ENCODE measurements around the gene EZR. TPM values are rescaled to one million over a fixed set of nuclear protein-coding genes. Genes with fewer than 3 reads are reported as not detected.

EZR gene
- total RNA-seq, 4 donors from 2014 or later, result 88.0 to 190 (median 177) TPM

DNA sequence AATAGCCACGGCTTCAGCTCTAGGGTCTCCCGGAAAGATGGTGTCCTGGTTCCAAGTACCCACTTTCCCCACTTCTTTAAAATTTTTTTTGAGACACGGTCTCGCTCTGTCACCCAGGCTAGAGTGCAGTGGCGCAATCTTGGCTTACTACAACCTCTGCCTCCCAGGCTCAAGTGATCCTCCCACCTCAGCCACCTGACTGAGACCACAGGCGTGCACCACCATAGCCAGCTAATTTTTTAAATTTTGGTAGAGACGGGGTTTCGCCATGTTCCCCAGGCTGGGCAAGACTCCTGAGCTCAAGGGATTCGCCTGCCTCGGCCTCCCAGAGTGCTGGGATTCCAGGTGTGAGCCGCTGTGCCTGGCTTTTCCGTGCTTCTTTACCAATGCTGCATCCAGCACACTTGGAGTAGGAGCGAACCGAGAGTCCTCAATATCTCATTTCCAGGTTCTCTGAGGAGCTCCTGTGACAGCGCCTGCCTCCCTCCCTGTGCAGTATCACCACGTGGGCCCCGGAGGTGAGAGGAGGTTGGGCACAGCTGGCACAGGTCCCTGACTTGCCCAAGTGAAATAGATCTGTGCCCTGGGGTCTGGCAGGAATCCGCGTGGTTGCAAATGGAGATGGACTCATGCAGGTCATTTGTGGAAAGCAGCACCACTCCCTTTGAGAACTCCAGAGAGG lies 37.3 kb downstream of the EZR start:
- WGBS, 2 donors (ENCODE audit: low coverage in 1 of 2), result 80 to 91% methylated on average over 2 to 10 of the region's 19 CpGs
- ATAC-seq, result no peak
- TF ChIP-seq EP300 (IDR thresholded peaks at IDR 0.05), result no peak
- no peak for TF ChIP-seq POLR2AphosphoS5 (IDR thresholded peaks at IDR 0.05)
- TF ChIP-seq POLR2A (IDR thresholded peaks at IDR 0.05), result no peak
- TF ChIP-seq, protein P1, sequence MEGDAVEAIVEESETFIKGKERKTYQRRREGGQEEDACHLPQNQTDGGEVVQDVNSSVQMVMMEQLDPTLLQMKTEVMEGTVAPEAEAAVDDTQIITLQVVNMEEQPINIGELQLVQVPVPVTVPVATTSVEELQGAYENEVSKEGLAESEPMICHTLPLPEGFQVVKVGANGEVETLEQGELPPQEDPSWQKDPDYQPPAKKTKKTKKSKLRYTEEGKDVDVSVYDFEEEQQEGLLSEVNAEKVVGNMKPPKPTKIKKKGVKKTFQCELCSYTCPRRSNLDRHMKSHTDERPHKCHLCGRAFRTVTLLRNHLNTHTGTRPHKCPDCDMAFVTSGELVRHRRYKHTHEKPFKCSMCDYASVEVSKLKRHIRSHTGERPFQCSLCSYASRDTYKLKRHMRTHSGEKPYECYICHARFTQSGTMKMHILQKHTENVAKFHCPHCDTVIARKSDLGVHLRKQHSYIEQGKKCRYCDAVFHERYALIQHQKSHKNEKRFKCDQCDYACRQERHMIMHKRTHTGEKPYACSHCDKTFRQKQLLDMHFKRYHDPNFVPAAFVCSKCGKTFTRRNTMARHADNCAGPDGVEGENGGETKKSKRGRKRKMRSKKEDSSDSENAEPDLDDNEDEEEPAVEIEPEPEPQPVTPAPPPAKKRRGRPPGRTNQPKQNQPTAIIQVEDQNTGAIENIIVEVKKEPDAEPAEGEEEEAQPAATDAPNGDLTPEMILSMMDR (IDR thresholded peaks at IDR 0.05), result no peak
- Histone ChIP-seq H3K27ac (no peak overlapping the region), H3K4me3 (no peak overlapping the region), H3K36me3 (peaks cover 8 to 100% of the 10 kb centered on the region in 2 donors), H3K9me3 (no peaks in the 10 kb centered on the region), H3K4me1 (no peaks in the 10 kb centered on the region), H3K27me3 (no peaks in the 10 kb centered on the region)

DNA sequence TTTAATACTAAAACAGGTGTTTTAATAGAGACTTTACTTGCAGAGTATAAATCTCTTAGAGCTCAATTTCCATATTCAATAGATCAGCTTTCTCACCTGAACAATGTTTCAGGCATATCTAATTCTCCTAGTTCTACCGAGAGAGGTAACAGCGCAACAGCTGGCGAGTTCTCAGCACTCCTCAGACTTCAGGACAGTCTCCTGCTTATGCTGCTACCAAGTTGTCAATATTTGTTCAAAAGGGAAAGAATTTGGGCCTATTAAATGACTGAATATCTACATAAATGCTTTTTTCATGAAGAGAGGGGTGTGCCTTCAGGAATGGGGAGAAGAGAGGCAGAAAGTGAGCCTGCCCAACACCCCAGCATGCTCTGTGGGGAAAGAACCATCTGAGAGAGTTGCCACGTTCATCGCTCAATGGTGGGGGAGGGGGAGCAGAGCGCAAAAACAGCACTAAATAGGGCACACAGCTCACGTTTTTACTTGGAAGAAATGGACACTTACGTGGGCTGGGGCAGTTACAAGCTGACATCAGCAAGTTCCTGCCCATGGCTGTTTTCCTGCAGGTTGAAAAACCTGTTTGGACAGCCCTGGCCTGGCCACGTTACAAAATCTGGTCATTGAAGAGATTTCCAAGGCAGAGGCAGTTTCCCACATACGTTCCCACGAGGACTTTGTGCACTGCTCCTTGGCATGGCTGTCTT lies 38.0 kb downstream of the EZR start:
- Histone ChIP-seq H3K27me3 (no peaks in the 10 kb centered on the region), H3K4me1 (no peaks in the 10 kb centered on the region), H3K4me3 (no peak overlapping the region), H3K27ac (no peak overlapping the region), H3K9me3 (no peaks in the 10 kb centered on the region), H3K36me3 (peaks cover 8 to 100% of the 10 kb centered on the region in 2 donors)
- WGBS, 2 donors (ENCODE audit: low coverage in 1 of 2), result 81 to 85% methylated on average over 7 to 9 of the region's 11 CpGs
- ATAC-seq, result no peak
- TF ChIP-seq EP300 (IDR thresholded peaks at IDR 0.05) (no peak), POLR2AphosphoS5 (IDR thresholded peaks at IDR 0.05) (no peak), POLR2A (IDR thresholded peaks at IDR 0.05) (no peak)
- TF ChIP-seq, protein P1 (IDR thresholded peaks at IDR 0.05), result no peak

DNA sequence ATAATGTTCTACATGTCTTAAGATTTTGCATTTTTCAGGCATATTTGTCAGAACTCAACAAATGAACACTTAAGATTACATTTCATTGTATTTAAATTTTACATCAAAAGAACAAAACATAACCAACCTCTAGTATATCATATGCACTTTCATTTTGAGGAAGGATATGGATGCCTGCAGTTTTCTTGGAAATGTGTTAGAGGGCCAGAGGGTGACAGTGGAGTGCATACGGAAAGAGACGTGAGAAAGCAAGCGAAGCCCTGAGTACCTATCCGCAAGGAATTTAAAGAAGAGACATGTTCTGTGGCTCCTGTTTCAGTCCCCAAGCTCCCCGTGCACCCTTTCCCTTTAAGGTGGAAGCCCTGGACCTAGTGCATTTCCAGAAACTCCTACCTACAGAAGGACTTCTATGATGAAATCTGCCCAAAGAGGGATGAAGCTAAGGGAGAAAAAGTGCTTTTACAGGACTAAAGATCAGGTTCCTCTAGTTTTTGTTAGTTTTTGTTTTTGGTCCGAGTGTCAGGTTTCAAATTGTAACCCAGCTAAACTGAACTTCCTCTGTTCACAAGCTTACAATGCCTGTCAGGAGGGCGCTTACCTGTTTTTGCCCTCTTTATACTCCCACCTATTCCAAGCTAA lies 38.8 kb downstream of the EZR start:
- TF ChIP-seq EP300 (IDR thresholded peaks at IDR 0.05), result no peak
- TF ChIP-seq POLR2A (IDR thresholded peaks at IDR 0.05), result no peak
- no peak for TF ChIP-seq POLR2AphosphoS5 (IDR thresholded peaks at IDR 0.05)
- TF ChIP-seq, protein P1 (IDR thresholded peaks at IDR 0.05), result no peak
- no peak overlapping the region for H3K4me3 ChIP-seq
- ATAC-seq, result no peak
- H3K36me3 ChIP-seq, result peaks cover 8 to 100% of the 10 kb centered on the region in 2 donors
- 88 to 93% methylated on average over 7 of the region's 7 CpGs for WGBS, 2 donors (ENCODE audit: low coverage in 1 of 2)
- no peak overlapping the region for H3K27ac ChIP-seq
- H3K4me1 ChIP-seq, result no peaks in the 10 kb centered on the region
- H3K27me3 ChIP-seq, result no peaks in the 10 kb centered on the region
- H3K9me3 ChIP-seq, result no peaks in the 10 kb centered on the region

DNA sequence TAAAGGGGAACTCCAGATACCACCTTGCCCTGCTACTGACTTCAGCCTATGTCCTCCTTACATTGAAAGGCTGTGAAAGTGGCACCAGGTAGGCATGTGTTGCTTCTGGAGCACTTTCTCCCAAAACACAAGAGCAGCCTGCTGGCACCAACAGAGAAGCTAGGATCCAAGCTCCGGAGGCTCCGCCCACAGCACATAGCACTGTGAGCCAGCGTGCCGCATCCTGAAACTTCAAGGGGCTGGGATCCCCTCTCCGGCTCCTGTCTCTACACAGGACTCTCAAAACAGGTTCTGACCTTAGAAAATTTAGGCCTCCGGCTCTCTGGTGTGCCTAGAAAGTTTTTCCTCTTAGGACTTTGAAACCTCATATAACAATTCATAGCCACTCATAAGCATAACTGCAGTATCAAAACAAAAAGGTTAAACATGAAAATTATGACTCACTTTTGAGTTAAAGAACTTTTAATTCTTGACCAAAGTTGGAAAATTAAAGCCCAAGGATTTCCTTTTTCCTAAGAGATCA lies 41.1 kb downstream of the EZR start:
- Histone ChIP-seq H3K4me1 (peaks cover 0 to 3% (median 0%) of the 10 kb centered on the region in 3 donors), H3K36me3 (peaks cover 2 to 100% of the 10 kb centered on the region in 2 donors), H3K9me3 (no peaks in the 10 kb centered on the region), H3K27me3 (no peaks in the 10 kb centered on the region), H3K4me3 (no peak overlapping the region), H3K27ac (no peak overlapping the region)
- no peak for TF ChIP-seq EP300 (IDR thresholded peaks at IDR 0.05)
- TF ChIP-seq, protein P1 (IDR thresholded peaks at IDR 0.05), result no peak
- TF ChIP-seq POLR2A (IDR thresholded peaks at IDR 0.05), result no peak
- TF ChIP-seq POLR2AphosphoS5 (IDR thresholded peaks at IDR 0.05), result no peak
- WGBS, 2 donors (ENCODE audit: low coverage in 1 of 2), result 51 to 88% methylated on average over 4 of the region's 6 CpGs
- no peak for ATAC-seq
